ENCODE measurements around the gene POLR2E. TPM values are rescaled to one million over a fixed set of nuclear protein-coding genes. Genes with fewer than 3 reads are reported as not detected.

The POLR2E gene
- total RNA-seq, 4 donors from 2014 or later: 118 to 263 (median 228) TPM

- in situ Hi-C loops (cut with MboI; ENCODE audit: low sequenced_read_pairs in 4 of 4): no loop called here
- intact Hi-C loops (cut with DNase I; ENCODE audit: low total_unique reads): no loop called here
- Histone ChIP-seq H3K36me3 (peaks cover 0 to 6% of the 10 kb centered on the region in 2 donors), H3K4me3 (no peak overlapping the region), H3K9me3 (no peaks in the 10 kb centered on the region), H3K27ac (no peak overlapping the region), H3K27me3 (no peaks in the 10 kb centered on the region), H3K4me1 (peaks cover 0 to 2% of the 10 kb centered on the region in 2 donors)
- DNase-seq: no peak
- no peak for TF ChIP-seq POLR2A (IDR thresholded peaks at IDR 0.05)
- TF ChIP-seq, protein P1, sequence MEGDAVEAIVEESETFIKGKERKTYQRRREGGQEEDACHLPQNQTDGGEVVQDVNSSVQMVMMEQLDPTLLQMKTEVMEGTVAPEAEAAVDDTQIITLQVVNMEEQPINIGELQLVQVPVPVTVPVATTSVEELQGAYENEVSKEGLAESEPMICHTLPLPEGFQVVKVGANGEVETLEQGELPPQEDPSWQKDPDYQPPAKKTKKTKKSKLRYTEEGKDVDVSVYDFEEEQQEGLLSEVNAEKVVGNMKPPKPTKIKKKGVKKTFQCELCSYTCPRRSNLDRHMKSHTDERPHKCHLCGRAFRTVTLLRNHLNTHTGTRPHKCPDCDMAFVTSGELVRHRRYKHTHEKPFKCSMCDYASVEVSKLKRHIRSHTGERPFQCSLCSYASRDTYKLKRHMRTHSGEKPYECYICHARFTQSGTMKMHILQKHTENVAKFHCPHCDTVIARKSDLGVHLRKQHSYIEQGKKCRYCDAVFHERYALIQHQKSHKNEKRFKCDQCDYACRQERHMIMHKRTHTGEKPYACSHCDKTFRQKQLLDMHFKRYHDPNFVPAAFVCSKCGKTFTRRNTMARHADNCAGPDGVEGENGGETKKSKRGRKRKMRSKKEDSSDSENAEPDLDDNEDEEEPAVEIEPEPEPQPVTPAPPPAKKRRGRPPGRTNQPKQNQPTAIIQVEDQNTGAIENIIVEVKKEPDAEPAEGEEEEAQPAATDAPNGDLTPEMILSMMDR (IDR thresholded peaks at IDR 0.05 in 4 of 5, conservative IDR thresholded peaks at IDR 0.05 in 1 of 5): no peak
- ATAC-seq: no peak
These were observed 45.3 kb upstream of the POLR2E start for GRCh38 chr19:1140272-1141027.

DNA sequence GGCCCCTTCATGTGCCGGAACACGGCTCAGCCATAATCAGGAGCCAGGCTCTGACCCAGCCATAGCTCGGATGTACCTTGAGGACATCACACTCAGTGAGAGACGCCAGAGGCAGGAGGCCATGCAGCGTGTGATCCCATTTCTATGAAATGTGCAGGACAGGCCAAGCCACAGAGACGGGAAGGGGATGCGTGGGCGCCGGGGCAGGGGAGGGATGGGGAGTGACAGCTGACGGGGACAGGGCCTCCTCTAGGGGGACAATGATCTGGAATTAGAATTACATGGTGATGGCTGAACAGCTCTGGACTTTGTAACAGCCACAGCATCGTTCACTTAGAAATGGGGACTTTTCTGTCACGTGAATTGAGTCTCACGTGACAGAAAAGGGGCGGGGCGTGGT is 44.0 kb upstream of the POLR2E start:
- in situ Hi-C loops (cut with MboI; ENCODE audit: low sequenced_read_pairs in 4 of 4) (no loop called here), intact Hi-C loops (cut with DNase I; ENCODE audit: low total_unique reads) (no loop called here)
- TF ChIP-seq, protein P1 (IDR thresholded peaks at IDR 0.05 in 4 of 5, conservative IDR thresholded peaks at IDR 0.05 in 1 of 5): no peak
- no peak for DNase-seq
- H3K4me3 ChIP-seq: no peak overlapping the region
- no peak overlapping the region for H3K27ac ChIP-seq
- H3K9me3 ChIP-seq: no peaks in the 10 kb centered on the region
- ATAC-seq: no peak
- H3K4me1 ChIP-seq: peaks cover 0 to 2% of the 10 kb centered on the region in 2 donors
- peaks cover 0 to 6% of the 10 kb centered on the region in 2 donors for H3K36me3 ChIP-seq
- no peaks in the 10 kb centered on the region for H3K27me3 ChIP-seq

DNA sequence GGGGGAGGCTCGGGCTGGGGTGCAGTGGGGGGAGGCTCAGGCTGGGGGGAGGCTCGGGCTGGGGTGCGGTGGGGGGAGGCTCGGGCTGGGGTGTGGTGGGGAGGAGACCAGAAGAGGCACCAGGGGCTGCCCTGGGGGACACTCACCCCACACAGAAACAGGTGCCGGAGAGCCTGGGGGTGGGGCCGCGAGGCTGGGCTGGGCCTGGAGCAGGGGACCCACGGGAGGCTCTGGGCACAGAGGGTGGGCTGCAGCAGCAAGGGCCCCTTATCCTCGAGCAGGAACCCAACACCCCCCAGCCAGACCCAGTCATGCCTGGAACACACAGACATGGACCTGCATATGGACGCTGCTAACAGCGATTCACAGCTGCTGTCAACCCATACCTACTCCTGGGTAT is 42.9 kb upstream of the POLR2E start:
- intact Hi-C loops (cut with DNase I; ENCODE audit: low total_unique reads): no loop called here

DNA sequence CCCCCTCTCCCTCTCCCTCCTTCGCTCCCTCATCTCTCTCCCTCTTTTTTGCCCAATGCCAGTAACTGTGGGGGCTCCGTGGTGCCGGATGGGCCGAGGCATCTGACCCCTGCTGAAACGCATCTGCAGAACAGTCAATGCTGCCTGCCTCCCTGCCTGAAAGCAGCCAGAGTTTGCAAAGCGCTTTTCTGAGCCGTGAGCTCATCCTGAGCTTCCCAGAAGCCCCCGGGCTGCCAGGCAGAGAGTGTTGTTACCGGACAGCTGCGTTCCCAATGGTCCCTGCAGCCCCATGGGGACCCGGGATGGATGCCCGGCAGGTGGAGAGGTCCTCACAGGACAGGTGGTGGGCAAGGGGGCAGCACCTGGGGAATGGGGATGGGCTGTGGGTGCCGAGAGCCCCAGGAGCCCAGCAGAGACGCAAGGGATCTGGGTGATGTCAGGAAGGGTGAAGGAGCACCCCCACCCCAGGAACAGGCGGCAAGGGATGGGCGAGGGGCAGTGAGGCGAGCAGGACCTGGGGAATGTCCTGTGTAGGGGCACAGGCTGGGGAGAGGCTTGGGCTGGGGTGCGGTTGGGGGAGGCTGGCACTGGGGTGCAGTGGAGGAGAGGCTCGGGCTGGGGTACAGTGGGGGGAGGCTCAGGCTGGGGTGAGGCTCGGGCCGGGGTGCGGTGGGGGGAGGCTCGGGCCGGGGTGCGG is 41.6 kb upstream of the POLR2E start:
- H3K4me3 ChIP-seq: no peak overlapping the region
- TF ChIP-seq, protein P1 (IDR thresholded peaks at IDR 0.05 in 4 of 5, conservative IDR thresholded peaks at IDR 0.05 in 1 of 5): no peak
- TF ChIP-seq POLR2A (IDR thresholded peaks at IDR 0.05): no peak
- H3K9me3 ChIP-seq: no peaks in the 10 kb centered on the region
- no peaks in the 10 kb centered on the region for H3K36me3 ChIP-seq
- intact Hi-C loops (cut with DNase I; ENCODE audit: low total_unique reads) (no loop called here), in situ Hi-C loops (cut with MboI; ENCODE audit: low sequenced_read_pairs in 4 of 4) (no loop called here)
- H3K27ac ChIP-seq: peak overlapping the region in 1 of 4 donors; percentile 20
- no peaks in the 10 kb centered on the region for H3K27me3 ChIP-seq
- ATAC-seq (no peak), DNase-seq (no peak)
- peaks cover 13 to 17% of the 10 kb centered on the region in 2 donors for H3K4me1 ChIP-seq

More for the DNA sequence above, 42.9 kb upstream of the POLR2E start:
- TF ChIP-seq, protein P1 (IDR thresholded peaks at IDR 0.05 in 4 of 5, conservative IDR thresholded peaks at IDR 0.05 in 1 of 5): no peak
- no peak for TF ChIP-seq POLR2A (IDR thresholded peaks at IDR 0.05)
- Histone ChIP-seq H3K9me3 (no peaks in the 10 kb centered on the region), H3K27me3 (no peaks in the 10 kb centered on the region), H3K27ac (no peak overlapping the region), H3K4me1 (peaks cover 3 to 4% of the 10 kb centered on the region in 2 donors), H3K4me3 (no peak overlapping the region), H3K36me3 (peaks cover 0 to 1% of the 10 kb centered on the region in 2 donors)
- ATAC-seq (no peak), DNase-seq (no peak)
- in situ Hi-C loops (cut with MboI; ENCODE audit: low sequenced_read_pairs in 4 of 4): no loop called here
